Stomach smooth muscle (tissue), 2 donors: ENCODE results near the gene SINHCAF.

Source experiments
- H3K27ac ChIP-seq: one replicate; pipeline ENCODE4 v1.7.0; 2013; ENCODE audit warnings: mild to moderate bottlenecking, low read length, inconsistent platforms
- H3K27me3 ChIP-seq, 2 donors: one replicate each; pipeline ENCODE4 v1.7.0; 2013; ENCODE audit warnings: low read length in 2 of 2; ENCODE audit not compliant: insufficient read depth in 2 of 2, control insufficient read depth in 1 of 2
- H3K36me3 ChIP-seq, 2 donors: one replicate each; pipeline ENCODE4 v1.7.0; 2013; ENCODE audit warnings: low read length in 2 of 2; ENCODE audit not compliant: control insufficient read depth in 2 of 2, insufficient read depth in 2 of 2
- H3K4me1 ChIP-seq: one replicate; pipeline ENCODE4 v1.7.0; 2013; ENCODE audit warnings: low read length; ENCODE audit not compliant: control insufficient read depth, insufficient read depth
- H3K4me3 ChIP-seq, 2 donors: one replicate each; pipeline ENCODE4 v1.7.0; 2013; ENCODE audit warnings: low read length in 2 of 2
- H3K9ac ChIP-seq, 2 donors: one replicate each; pipeline ENCODE4 v1.7.0; 2013; ENCODE audit warnings: low read length in 2 of 2, mild to moderate bottlenecking in 1 of 2
- H3K9me3 ChIP-seq, 2 donors: one replicate each; pipeline ENCODE4 v1.7.0; 2013; ENCODE audit warnings: low read length in 2 of 2; ENCODE audit not compliant: control insufficient read depth in 2 of 2
- donor health status: healthy.
- donor health status: Pancreatic carcinoma.

The SINHCAF gene

DNA sequence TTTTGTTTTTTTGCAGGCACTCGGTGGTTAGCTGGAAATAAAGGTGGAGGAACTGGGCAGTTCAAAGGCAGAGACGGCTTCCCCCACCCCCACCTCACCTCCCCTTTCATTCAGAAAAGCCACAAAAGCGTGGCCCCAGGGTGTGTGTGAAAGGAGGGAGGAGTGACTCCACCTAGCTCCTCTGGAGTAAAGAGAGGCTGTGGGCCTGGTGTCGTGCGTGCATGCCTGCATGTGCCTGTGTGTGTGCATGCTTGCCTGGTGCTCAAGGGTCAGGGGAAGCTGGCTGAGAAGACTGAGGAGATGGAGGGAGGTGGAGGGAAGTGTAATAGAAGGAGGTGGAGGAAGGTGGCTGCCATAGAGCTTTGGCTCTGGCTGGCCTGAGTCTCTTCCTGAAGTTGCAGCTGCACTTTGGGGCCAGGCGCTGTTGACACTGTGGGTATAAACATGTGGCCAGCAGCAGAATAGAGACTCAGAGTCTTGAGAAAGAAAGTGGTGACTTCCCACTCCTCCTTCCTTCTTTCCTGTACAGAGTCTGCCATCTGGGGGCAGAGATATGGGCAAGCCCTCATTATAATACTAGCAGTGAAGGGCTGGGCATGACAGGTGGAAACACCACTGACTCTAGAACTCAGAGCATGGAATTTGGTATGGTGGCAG is 36.9 kb upstream of the SINHCAF start:
- H3K27me3 ChIP-seq, result peaks cover 0 to 4% of the 10 kb centered on the region in 2 donors
- H3K4me1 ChIP-seq, result no peaks in the 10 kb centered on the region
- no peaks in the 10 kb centered on the region for H3K9me3 ChIP-seq
- no peaks in the 10 kb centered on the region for H3K36me3 ChIP-seq
- no peak overlapping the region for H3K4me3 ChIP-seq
- H3K27ac ChIP-seq, result no peak overlapping the region
- H3K9ac ChIP-seq, result no peak overlapping the region

DNA sequence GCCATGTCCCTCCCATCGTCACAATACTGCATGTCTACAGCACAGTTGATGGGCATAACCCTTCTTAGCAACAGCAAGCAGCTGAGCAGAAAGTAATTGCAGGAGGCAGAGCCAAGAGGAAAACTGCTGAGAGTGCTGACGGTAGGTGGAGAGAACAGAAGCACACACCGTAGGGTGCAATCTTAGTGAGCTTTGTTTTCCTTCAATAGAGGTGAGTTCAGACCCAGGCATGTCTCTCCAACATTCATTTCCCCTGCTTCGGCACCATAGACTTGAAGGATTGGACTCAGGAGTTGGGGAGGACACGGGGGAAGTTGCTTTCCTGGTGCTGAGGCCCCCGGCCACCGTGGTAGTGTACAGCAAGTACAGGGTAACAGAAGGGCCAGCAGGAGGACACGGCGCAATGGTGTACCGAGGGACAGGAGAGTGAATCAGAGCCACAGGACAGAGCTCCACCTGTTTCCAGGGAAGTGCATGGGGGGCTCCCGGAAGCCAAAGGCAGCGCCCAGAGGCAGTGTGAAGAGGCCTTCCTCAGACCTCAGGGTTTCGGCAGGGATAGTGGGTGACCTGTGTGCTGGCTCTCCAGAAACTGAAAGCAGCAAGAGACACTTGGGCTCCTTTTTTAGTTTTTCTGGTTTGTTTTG is 36.3 kb upstream of the SINHCAF start:
- Histone ChIP-seq H3K4me3 (no peak overlapping the region), H3K27ac (no peak overlapping the region), H3K9ac (no peak overlapping the region)

DNA sequence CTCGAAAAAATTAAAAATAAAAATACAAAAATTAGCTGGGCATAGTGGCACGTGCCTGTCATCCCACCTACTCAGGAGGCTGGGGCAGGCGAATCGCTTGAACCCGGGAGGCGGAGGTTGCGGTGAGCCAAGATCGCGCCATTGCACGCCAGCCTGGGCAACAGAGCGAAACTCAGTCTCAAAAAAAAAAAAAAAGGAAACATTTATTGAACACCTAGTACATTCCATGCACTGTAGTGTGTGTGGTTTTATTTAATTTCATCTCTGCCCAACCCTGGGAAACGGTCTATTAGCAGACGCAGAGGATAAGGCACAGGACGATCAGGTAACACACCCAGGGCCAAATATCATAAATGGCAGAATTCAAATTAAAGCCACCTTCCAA is 35.8 kb upstream of the SINHCAF start:
- H3K4me3 ChIP-seq, result no peak overlapping the region
- H3K27me3 ChIP-seq, result peaks cover 0 to 4% of the 10 kb centered on the region in 2 donors
- H3K36me3 ChIP-seq, result no peaks in the 10 kb centered on the region
- no peak overlapping the region for H3K9ac ChIP-seq
- no peak overlapping the region for H3K27ac ChIP-seq
- H3K9me3 ChIP-seq, result no peaks in the 10 kb centered on the region
- no peaks in the 10 kb centered on the region for H3K4me1 ChIP-seq

More for the DNA sequence above, 36.3 kb upstream of the SINHCAF start:
- peaks cover 0 to 4% of the 10 kb centered on the region in 2 donors for H3K27me3 ChIP-seq
- no peaks in the 10 kb centered on the region for H3K4me1 ChIP-seq
- no peaks in the 10 kb centered on the region for H3K9me3 ChIP-seq
- no peaks in the 10 kb centered on the region for H3K36me3 ChIP-seq

- no peaks in the 10 kb centered on the region for H3K36me3 ChIP-seq
Measured at GRCh38 chr12:31355747-31356107, 29.8 kb upstream of the SINHCAF start.

GRCh38 chr12:31353750-31354708 is 28.1 kb upstream of the SINHCAF start:
- H3K27me3 ChIP-seq, result no peaks in the 10 kb centered on the region
- no peaks in the 10 kb centered on the region for H3K4me1 ChIP-seq
- H3K4me3 ChIP-seq, result no peak overlapping the region
- no peaks in the 10 kb centered on the region for H3K36me3 ChIP-seq
- H3K9ac ChIP-seq, result no peak overlapping the region
- H3K9me3 ChIP-seq, result no peaks in the 10 kb centered on the region
- no peak overlapping the region for H3K27ac ChIP-seq

More at GRCh38 chr12:31355747-31356107, 29.8 kb upstream of the SINHCAF start:
- Histone ChIP-seq H3K9me3 (no peaks in the 10 kb centered on the region), H3K4me3 (no peak overlapping the region), H3K9ac (no peak overlapping the region), H3K27ac (no peak overlapping the region), H3K4me1 (no peaks in the 10 kb centered on the region), H3K27me3 (no peaks in the 10 kb centered on the region)

DNA sequence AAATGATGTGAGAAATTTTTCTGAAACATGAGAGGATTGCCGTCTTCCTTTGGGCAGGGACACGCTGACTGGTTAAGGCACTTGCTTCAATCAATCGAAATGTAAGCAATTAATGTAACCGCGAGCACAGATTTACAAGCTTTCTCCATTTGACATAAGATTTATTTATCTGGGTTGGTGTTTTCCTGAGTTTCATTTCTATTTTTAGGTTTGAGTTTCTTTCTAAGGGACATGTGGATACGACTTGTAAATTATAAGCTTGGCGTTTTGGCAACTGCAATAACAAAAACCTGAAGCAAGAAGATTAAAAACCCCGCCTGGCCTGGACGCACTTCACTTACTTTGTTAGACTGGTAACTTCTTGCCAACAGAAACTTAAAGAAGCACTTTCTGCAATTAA is 20.3 kb upstream of the SINHCAF start:
- Histone ChIP-seq H3K9me3 (no peaks in the 10 kb centered on the region), H3K36me3 (no peaks in the 10 kb centered on the region), H3K9ac (no peak overlapping the region), H3K27me3 (no peaks in the 10 kb centered on the region), H3K27ac (no peak overlapping the region), H3K4me1 (peaks cover 6% of the 10 kb centered on the region), H3K4me3 (peak overlapping the region in 1 of 2 donors; percentile 9)

- H3K4me3 ChIP-seq, result no peak overlapping the region
- no peak overlapping the region for H3K27ac ChIP-seq
- peaks cover 6% of the 10 kb centered on the region for H3K4me1 ChIP-seq
- H3K9ac ChIP-seq, result no peak overlapping the region
- no peaks in the 10 kb centered on the region for H3K36me3 ChIP-seq
- H3K9me3 ChIP-seq, result no peaks in the 10 kb centered on the region
- H3K27me3 ChIP-seq, result no peaks in the 10 kb centered on the region
Measured at GRCh38 chr12:31343139-31343538, 17.2 kb upstream of the SINHCAF start.

- no peaks in the 10 kb centered on the region for H3K9me3 ChIP-seq
- H3K36me3 ChIP-seq, result no peaks in the 10 kb centered on the region
- H3K4me3 ChIP-seq, result no peak overlapping the region
- H3K27ac ChIP-seq, result no peak overlapping the region
- no peaks in the 10 kb centered on the region for H3K27me3 ChIP-seq
- peaks cover 6% of the 10 kb centered on the region for H3K4me1 ChIP-seq
- H3K9ac ChIP-seq, result no peak overlapping the region
Measured at GRCh38 chr12:31342286-31342685, 16.3 kb upstream of the SINHCAF start.

GRCh38 chr12:31339831-31340622 is 14.1 kb upstream of the SINHCAF start:
- Histone ChIP-seq H3K4me1 (peaks cover 3% of the 10 kb centered on the region), H3K4me3 (no peak overlapping the region)

DNA sequence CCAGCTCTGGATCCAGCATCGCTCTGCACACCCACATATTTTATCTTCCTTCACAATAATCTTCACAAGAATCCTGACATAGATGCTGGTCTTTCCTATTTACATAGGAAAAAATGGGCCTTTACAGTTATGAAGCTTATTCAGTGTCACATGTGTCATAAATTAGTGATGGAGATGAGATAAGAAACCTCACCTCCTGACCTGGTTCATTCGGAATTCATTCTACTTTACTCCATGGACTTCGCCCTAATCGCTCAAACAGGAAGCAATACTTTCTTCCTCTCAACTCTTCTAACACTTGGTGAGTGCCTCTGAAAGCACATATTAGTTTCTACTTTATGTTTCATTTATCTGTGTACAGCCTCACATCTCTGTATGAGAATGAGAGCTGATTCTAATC is 12.0 kb upstream of the SINHCAF start:
- Histone ChIP-seq H3K27me3 (no peaks in the 10 kb centered on the region), H3K9ac (no peak overlapping the region), H3K9me3 (no peaks in the 10 kb centered on the region), H3K4me3 (no peak overlapping the region), H3K4me1 (no peaks in the 10 kb centered on the region), H3K36me3 (no peaks in the 10 kb centered on the region), H3K27ac (no peak overlapping the region)

More at GRCh38 chr12:31339831-31340622, 14.1 kb upstream of the SINHCAF start:
- Histone ChIP-seq H3K9ac (no peak overlapping the region), H3K27me3 (no peaks in the 10 kb centered on the region), H3K27ac (no peak overlapping the region), H3K9me3 (no peaks in the 10 kb centered on the region), H3K36me3 (no peaks in the 10 kb centered on the region)
